Cardiac muscle cell (in vitro differentiated cells and primary cell): ENCODE data around the gene MPZL3. TPM values are rescaled to one million over a fixed set of nuclear protein-coding genes. Genes with fewer than 3 reads are reported as not detected.
A peak's percentile ranks its signal among the peaks of the same experiment; 100 is the strongest.

Experiments used
- DNase-seq, 2 donors: peaks; one replicate each; pipeline versions ENCODE4 v3.0.0 to v3.0.0-alpha.2; 2010 to 2017; ENCODE audit warnings: low read depth in 1 of 2, low spot score in 1 of 2
- H3K27ac ChIP-seq: fragments of 200-600 bp; sonication (generic); 2 replicates; pipeline ENCODE4 v1.5.1; 2016
- H3K27me3 ChIP-seq: fragments of 200-600 bp; sonication (generic); 2 replicates; pipeline ENCODE4 v1.6.0; 2016; ENCODE audit warnings: control low read depth
- H3K36me3 ChIP-seq: fragments of 200-600 bp; sonication (generic); 2 replicates; pipeline ENCODE4 v1.5.1; 2016; ENCODE audit warnings: control low read depth
- H3K4me1 ChIP-seq: fragments of 200-600 bp; sonication (generic); 2 replicates; pipeline ENCODE4 v1.8.1; 2017; ENCODE audit warnings: low read depth, mild to moderate bottlenecking, mixed run types
- H3K4me3 ChIP-seq: fragments of 200-600 bp; sonication (generic); 2 replicates; pipeline ENCODE4 v1.5.1; 2016; ENCODE audit warnings: mild to moderate bottlenecking
- H3K9me3 ChIP-seq: fragments of 200-600 bp; sonication (generic); 2 replicates; pipeline ENCODE4 v1.5.1; 2017; ENCODE audit warnings: low read depth, mild to moderate bottlenecking, control low read depth
- polyA plus RNA-seq: library from polyadenylated mRNA; unstranded; fragments of >200 nt; fragmentation: Nextera tagmentation; extraction: Ambion mirVana; gene quantifications from 2 replicates; pipeline ENCODE4 v1.2.1, GENCODE V29; 2016
- total RNA-seq: library from RNA; depleted of rRNA; stranded (reverse); fragments of >200 nt; gene quantifications from 2 replicates; pipeline ENCODE4 v1.2.3, GENCODE V29; 2016
- TF ChIP-seq, protein P1 (sequence below): IDR thresholded peaks from 2 replicates; pipeline ENCODE4 v1.5.1; 2012; ENCODE audit warnings: low read depth, mild to moderate bottlenecking, low read length

MPZL3 gene
- total and polyA plus RNA-seq, 2 experiments from 2014 or later: 0.07 to 0.12 TPM

DNA sequence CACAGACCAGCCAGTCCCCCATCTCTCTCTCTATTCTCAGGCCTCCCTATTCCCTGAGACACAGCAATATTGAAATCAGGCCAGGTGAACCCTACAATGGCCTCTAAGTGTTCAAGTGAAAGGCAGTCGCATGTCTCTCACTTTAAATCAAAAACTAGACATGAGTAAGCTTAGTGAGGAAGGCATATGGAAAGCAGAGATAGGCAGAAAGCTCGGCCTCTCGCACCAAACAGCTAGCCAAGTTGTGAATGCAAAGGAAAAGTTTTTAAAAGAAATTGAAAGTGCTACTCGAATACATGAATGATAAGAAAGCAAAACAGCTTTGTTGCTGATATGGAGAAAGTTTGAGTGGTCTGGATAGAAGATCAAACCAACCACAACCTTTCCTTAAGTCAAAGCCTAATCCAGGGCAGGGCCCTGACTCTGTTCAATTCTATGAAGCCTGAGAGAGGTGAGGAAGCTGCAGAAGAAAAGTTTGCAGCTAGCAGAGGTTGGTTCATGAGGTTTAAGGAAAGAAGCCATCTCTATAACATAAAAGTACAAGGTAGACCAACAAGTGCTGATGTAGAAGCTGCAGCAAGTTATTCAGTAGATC is 31.7 kb upstream of the MPZL3 start:
- Histone ChIP-seq H3K27ac (no peak overlapping the region), H3K4me1 (no peaks in the 10 kb centered on the region), H3K27me3 (peaks cover 22% of the 10 kb centered on the region), H3K36me3 (no peaks in the 10 kb centered on the region), H3K4me3 (no peak overlapping the region), H3K9me3 (no peaks in the 10 kb centered on the region)
- DNase-seq: no peak
- TF ChIP-seq, protein P1, sequence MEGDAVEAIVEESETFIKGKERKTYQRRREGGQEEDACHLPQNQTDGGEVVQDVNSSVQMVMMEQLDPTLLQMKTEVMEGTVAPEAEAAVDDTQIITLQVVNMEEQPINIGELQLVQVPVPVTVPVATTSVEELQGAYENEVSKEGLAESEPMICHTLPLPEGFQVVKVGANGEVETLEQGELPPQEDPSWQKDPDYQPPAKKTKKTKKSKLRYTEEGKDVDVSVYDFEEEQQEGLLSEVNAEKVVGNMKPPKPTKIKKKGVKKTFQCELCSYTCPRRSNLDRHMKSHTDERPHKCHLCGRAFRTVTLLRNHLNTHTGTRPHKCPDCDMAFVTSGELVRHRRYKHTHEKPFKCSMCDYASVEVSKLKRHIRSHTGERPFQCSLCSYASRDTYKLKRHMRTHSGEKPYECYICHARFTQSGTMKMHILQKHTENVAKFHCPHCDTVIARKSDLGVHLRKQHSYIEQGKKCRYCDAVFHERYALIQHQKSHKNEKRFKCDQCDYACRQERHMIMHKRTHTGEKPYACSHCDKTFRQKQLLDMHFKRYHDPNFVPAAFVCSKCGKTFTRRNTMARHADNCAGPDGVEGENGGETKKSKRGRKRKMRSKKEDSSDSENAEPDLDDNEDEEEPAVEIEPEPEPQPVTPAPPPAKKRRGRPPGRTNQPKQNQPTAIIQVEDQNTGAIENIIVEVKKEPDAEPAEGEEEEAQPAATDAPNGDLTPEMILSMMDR: no peak

DNA sequence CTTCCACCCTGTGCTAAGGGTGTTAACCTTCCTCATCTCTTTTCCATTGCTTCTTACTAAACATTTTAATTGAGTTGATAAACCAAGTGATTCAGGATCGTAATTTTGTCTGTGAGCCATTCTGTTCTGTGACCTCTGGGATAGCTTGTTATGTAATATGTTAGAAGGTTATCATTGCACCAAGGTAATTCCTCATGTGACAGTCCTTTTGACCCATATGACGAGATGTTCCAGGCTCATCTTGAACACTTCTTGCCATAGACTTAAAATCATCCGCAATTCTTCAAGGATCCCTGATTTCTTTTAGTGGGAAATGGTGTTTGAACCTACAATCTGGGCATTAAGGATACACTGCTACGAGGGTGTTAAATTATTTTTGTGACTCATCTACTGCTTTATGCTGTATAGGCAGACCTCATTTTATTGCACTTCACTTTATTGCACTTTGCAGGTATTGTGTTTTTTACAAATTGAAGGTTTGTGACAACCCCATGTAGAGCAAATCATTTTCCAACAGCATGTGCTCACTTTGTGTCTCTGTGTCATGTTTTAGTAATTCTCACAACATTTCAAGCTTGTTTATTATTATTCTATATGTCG is 31.0 kb upstream of the MPZL3 start:
- Histone ChIP-seq H3K4me1 (no peaks in the 10 kb centered on the region), H3K27ac (no peak overlapping the region), H3K36me3 (no peaks in the 10 kb centered on the region), H3K9me3 (no peaks in the 10 kb centered on the region), H3K27me3 (peaks cover 22% of the 10 kb centered on the region), H3K4me3 (no peak overlapping the region)
- no peak for DNase-seq
- TF ChIP-seq, protein P1: no peak

DNA sequence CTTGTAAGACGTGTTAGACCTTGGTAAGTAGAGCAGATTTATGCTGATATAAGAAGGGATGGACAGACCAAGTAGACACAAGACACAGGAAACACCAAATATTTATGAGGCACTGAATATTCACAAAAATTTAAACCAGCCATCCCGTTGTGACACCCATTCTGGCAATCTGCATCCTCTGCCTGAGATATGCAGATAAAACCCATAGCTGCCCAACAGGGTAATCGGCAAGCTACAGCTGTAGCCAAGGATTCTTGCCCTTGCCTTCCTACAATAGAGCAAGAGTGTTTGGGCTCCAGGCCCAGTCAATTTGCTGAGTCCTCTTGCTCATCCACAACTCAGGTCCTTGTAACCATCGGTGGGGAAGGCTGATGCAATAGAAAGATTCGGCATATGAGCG is 30.4 kb upstream of the MPZL3 start:
- Histone ChIP-seq H3K4me3 (no peak overlapping the region), H3K27ac (no peak overlapping the region), H3K27me3 (peaks cover 17% of the 10 kb centered on the region), H3K9me3 (no peaks in the 10 kb centered on the region), H3K36me3 (no peaks in the 10 kb centered on the region), H3K4me1 (no peaks in the 10 kb centered on the region)
- DNase-seq: no peak
- TF ChIP-seq, protein P1: no peak

DNA sequence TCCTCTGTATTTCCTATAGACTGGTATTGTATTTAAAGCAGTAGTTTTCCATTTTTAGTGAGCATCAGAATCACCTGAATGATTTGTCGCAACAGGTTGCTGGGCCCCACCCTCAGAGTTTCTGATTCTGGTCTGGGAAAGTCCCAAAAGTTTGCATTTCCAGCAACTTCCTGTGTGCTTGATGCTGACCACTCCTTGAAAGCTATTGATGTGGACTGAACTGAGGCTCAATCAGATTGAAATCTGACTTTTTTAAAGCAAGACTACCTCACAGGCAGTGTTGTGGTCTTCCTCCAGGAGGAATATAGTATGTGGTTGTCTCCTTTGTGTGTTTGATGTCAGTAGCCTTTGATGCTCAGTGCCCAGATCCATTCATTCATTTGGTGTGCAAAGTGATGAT is 29.1 kb upstream of the MPZL3 start:
- no peak for DNase-seq
- no peaks in the 10 kb centered on the region for H3K4me1 ChIP-seq
- no peak overlapping the region for H3K27ac ChIP-seq
- H3K27me3 ChIP-seq: peaks cover 17% of the 10 kb centered on the region
- TF ChIP-seq, protein P1: no peak
- no peak overlapping the region for H3K4me3 ChIP-seq
- no peaks in the 10 kb centered on the region for H3K36me3 ChIP-seq
- no peaks in the 10 kb centered on the region for H3K9me3 ChIP-seq

DNA sequence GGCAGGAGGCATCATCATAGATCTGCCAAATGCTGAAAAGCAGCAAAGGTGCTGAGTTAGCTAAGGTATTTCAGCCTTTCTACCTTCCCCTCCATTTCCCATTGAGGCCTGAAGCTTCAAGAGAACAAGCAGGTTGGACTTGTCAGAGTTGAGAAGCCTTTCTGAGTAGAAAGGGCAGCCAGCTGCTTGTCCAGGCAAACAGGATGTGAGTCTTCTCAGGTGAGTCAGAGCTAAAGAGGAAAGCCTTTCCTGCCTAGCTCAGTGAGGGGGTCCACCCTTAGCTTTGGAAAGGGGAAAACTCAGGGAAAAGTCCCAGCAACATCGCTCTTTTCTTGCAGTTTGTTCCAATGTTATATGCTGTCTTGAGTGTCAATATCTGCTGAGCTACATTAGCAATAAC is 25.1 kb upstream of the MPZL3 start:
- Histone ChIP-seq H3K27ac (no peak overlapping the region), H3K9me3 (no peaks in the 10 kb centered on the region), H3K4me3 (no peak overlapping the region), H3K36me3 (no peaks in the 10 kb centered on the region), H3K27me3 (peaks cover 41% of the 10 kb centered on the region), H3K4me1 (no peaks in the 10 kb centered on the region)
- DNase-seq: peak in 1 of 2 donors; percentile 26
- TF ChIP-seq, protein P1: no peak
